Bronchial epithelial cell (primary cell): ENCODE data around the gene CHRDL1. TPM values are rescaled to one million over a fixed set of nuclear protein-coding genes. Genes with fewer than 3 reads are reported as not detected.

Experiments
- DNase-seq: peaks from one replicate; pipeline ENCODE4 v3.0.0-alpha.2; 2010; ENCODE audit warnings: low read depth
- FAIRE-seq: peaks from 2 replicates; lab custom pipeline; 2011; peaks lifted over from hg19 to GRCh38; lab: Jason Lieb, UNC
- H3K27me3 ChIP-seq: 2 replicates; pipeline ENCODE4 v1.5.1; 2011; ENCODE audit warnings: low read length; ENCODE audit not compliant: control insufficient read depth, insufficient read depth
- H3K36me3 ChIP-seq: 2 replicates; pipeline ENCODE4 v1.5.1; 2011; ENCODE audit warnings: low read length; ENCODE audit not compliant: control insufficient read depth, insufficient read depth
- H3K4me3 ChIP-seq: 2 replicates; pipeline ENCODE4 v1.5.1; 2011; ENCODE audit warnings: mild to moderate bottlenecking, low read depth, low read length, control low read depth
- total RNA-seq: library from RNA; depleted of rRNA; stranded (reverse); fragments of >200 nt; gene quantifications from 2 replicates; pipeline ENCODE4 v1.2.1, GENCODE V29; 2014
- TF ChIP-seq, protein P1 (sequence below): IDR thresholded peaks from 2 replicates; pipeline ENCODE4 v1.5.1; 2011; ENCODE audit warnings: mild to moderate bottlenecking, moderate library complexity, low read length, control low read depth, inconsistent platforms; ENCODE audit not compliant: insufficient read depth, severe bottlenecking

Gene CHRDL1
- total RNA-seq, 1 donor from 2014 or later, result not detected

DNA sequence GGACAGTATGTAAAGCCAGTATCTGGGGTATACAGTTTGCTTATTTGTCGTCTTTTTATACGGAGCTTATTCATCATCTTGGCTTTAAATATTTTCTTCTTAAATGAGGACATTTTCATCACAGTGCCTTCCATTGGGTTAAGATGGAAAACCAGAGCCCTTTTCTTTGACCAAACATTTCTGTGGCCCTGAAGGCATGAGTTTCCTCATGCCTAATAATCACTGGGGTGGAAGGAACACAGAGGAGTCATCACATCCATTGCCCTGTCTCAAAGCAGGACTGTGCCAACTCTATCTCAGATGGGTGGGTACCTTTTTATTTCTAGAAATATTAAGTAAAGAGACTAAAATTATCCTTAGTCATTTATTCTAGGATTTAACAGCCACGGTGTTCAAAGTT, 40.0 kb downstream of the CHRDL1 start:
- no peak overlapping the region for H3K4me3 ChIP-seq
- FAIRE-seq (no peak), DNase-seq (no peak)
- H3K36me3 ChIP-seq, result no peaks in the 10 kb centered on the region
- no peaks in the 10 kb centered on the region for H3K27me3 ChIP-seq
- TF ChIP-seq, protein P1, sequence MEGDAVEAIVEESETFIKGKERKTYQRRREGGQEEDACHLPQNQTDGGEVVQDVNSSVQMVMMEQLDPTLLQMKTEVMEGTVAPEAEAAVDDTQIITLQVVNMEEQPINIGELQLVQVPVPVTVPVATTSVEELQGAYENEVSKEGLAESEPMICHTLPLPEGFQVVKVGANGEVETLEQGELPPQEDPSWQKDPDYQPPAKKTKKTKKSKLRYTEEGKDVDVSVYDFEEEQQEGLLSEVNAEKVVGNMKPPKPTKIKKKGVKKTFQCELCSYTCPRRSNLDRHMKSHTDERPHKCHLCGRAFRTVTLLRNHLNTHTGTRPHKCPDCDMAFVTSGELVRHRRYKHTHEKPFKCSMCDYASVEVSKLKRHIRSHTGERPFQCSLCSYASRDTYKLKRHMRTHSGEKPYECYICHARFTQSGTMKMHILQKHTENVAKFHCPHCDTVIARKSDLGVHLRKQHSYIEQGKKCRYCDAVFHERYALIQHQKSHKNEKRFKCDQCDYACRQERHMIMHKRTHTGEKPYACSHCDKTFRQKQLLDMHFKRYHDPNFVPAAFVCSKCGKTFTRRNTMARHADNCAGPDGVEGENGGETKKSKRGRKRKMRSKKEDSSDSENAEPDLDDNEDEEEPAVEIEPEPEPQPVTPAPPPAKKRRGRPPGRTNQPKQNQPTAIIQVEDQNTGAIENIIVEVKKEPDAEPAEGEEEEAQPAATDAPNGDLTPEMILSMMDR, result no peak

DNA sequence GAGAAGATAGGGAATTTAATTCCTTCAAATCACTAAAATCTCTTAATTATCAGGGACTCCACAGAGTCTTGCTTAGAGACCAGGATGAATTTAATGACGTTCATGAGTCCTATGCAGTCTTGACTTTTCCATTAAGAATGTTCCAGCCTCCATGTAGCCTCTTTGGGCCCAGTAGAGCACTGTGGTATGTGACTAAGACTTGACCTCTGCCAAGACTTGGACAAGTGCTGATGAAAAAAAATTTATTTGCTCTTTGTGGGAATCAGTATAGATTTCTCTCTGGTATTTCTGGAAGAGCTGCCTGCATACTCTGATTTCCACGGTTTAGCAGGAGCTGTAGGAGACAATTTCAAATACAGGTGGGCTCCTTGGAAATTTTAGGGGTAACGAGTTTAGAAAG, 40.6 kb downstream of the CHRDL1 start:
- Histone ChIP-seq H3K4me3 (no peak overlapping the region), H3K27me3 (no peaks in the 10 kb centered on the region), H3K36me3 (no peaks in the 10 kb centered on the region)
- TF ChIP-seq, protein P1, result no peak
- FAIRE-seq, result no peak
- no peak for DNase-seq

DNA sequence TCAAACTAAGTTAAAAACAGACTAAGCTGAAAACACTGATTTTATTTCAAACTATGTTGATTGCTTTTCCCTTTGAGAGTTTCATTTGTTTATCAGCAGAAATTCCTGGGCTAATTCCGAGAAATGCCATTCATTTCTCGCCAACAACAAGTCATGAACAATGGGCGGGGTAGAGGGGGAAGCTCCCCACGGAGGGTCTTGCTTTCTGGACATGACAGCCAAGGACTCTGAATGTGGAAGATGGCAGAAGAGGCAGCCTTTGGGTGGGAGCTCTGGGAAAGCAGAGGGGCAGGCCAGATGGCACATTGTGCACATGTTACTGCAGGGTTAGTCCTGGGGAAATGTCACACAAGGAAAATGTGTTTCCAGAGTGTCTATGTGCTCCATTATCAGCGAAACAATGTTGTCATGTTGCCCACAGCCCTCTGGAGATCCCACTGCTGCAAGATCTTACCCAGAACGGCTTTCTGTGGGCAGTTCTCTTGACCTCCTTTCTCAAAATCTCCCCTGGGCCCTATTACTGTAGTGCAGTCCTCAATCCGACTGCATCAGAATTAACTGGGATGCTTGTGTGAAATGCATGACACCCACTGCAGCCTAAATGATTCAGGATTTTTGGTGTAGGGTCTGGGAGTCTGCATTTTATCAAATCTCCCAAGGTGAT, 45.0 kb downstream of the CHRDL1 start:
- TF ChIP-seq, protein P1, result no peak
- Histone ChIP-seq H3K36me3 (no peaks in the 10 kb centered on the region), H3K27me3 (no peaks in the 10 kb centered on the region), H3K4me3 (no peak overlapping the region)
- FAIRE-seq, result no peak
- no peak for DNase-seq

DNA sequence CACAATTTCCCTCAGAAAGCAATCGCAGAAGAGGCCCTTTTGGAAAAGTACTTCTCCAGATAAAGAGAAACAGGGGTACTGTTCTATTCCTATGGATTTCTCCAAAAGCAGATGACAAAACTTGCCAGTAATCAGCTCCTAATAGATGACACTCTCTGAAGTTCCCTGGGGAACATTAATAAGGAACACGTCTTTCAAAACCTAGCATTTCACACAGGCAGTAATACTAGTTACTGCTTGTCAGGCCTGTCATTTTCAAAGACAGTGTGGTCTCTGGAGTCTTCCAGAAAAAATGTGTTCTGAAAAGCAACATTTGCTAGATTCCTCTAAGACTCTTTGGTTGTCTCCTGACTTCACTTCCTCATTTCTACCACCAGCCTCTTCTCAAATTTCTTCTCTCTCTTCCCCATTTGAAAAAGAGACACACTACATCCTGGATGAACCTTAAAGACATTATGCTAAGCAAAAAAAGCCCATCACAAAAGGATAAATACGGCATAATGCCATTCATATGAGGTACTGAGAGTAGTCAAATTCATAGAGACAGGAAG, 47.3 kb downstream of the CHRDL1 start:
- no peaks in the 10 kb centered on the region for H3K27me3 ChIP-seq
- TF ChIP-seq, protein P1, result no peak
- H3K4me3 ChIP-seq, result no peak overlapping the region
- DNase-seq (no peak), FAIRE-seq (no peak)
- no peaks in the 10 kb centered on the region for H3K36me3 ChIP-seq

DNA sequence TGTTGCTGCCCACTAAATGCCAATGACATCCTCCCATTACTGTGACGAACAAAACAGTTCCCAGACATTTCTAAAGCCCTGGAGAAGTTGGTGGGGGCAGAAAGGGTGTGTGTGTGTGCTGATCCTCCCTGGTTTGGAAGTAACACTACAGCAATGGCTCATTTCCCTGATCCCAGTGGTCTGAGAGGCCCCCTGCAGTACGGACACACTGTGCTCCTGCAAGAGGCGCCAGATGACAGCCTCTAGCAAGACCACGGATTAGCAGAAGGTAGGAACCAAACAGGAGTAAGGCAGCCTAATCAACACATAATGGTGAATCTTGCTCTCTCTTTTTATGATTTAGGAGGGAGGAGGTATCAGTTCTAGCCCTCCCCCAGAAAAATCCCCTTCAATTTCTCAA, 49.6 kb downstream of the CHRDL1 start:
- no peak for FAIRE-seq
- Histone ChIP-seq H3K27me3 (no peaks in the 10 kb centered on the region), H3K36me3 (no peaks in the 10 kb centered on the region), H3K4me3 (no peak overlapping the region)
- TF ChIP-seq, protein P1, result no peak
- no peak for DNase-seq
